ENCODE measurements around the gene TPRA1.

- TF ChIP-seq CTCF (conservative IDR thresholded peaks at IDR 0.05; ENCODE audit: low read depth, low read length) (no peak), RAD21 (IDR thresholded peaks at IDR 0.05; ENCODE audit: low read length) (no peak), NFE2L2 (IDR thresholded peaks at IDR 0.05; ENCODE audit: low read depth, low read length) (no peak), POLR2A (IDR thresholded peaks at IDR 0.05; ENCODE audit: low read depth, low read length) (no peak)
These were observed 45.3 kb downstream of the TPRA1 start for GRCh38 chr3:127545216-127545615.
